Body of pancreas (tissue), 4 donors: ENCODE results near the gene TCF15.

ENCODE experiments used
- POLR2A ChIP-seq, 3 donors: fragments of 450-650 bp; IDR thresholded peaks; one replicate each; pipeline ENCODE4 v1.6.1; 2016; ENCODE audit warnings: antibody characterized with exemption in 3 of 3, mild to moderate bottlenecking in 2 of 3
- TF ChIP-seq, protein P1 (sequence below), 7 experiments: fragments of 450-650 bp in 4 of 7; fragments of 200-600 bp in 3 of 7; sonication (generic) in 3 of 7; IDR thresholded peaks; one replicate each; pipeline ENCODE4 v1.5.1; 2016 to 2019; ENCODE audit warnings: antibody characterized with exemption in 7 of 7

DNA sequence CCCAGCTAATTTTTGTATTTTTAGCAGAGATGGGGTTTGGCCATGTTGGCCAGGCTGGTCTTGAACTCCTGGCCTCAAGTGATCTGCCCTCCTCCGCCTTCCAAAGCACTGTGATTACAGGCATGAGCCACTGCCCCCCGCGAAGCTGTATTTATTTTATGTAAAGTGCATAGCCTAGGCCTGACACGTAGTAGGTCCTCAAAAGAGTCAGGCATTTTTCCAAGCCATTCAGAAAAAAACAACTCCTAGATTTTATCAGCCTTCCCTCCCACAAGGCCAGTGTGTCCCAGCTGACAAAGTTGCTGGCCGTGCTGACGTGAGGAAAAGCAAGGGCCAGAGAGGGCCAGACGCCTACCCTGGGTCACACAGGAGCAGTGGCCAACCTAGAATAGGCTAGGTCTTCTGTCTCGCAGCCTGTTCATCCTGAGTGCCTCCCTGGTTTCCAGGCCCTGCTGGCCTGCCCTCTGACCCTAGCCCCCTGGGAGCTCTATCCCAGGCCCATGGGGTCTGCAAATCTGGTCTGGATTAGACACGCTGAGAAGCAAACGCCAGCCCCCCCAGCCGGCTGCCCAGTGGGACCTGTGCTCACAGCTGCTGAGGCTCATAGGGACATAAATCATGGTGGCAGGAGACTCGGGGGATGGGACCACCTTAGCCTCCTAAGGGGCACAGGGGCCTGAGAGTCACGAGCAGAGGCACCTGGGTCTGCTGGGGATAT is 11.8 kb downstream of the TCF15 start:
- TF ChIP-seq, protein P1, sequence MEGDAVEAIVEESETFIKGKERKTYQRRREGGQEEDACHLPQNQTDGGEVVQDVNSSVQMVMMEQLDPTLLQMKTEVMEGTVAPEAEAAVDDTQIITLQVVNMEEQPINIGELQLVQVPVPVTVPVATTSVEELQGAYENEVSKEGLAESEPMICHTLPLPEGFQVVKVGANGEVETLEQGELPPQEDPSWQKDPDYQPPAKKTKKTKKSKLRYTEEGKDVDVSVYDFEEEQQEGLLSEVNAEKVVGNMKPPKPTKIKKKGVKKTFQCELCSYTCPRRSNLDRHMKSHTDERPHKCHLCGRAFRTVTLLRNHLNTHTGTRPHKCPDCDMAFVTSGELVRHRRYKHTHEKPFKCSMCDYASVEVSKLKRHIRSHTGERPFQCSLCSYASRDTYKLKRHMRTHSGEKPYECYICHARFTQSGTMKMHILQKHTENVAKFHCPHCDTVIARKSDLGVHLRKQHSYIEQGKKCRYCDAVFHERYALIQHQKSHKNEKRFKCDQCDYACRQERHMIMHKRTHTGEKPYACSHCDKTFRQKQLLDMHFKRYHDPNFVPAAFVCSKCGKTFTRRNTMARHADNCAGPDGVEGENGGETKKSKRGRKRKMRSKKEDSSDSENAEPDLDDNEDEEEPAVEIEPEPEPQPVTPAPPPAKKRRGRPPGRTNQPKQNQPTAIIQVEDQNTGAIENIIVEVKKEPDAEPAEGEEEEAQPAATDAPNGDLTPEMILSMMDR (IDR thresholded peaks at IDR 0.05): no peak
- TF ChIP-seq POLR2A (IDR thresholded peaks at IDR 0.05): no peak
